Measurements from ENCODE around the gene RALGPS2.

RALGPS2 gene

GRCh38 chr1:178702146-178702545 lies 22.9 kb upstream of the RALGPS2 start:
- in situ Hi-C loops (cut with MboI; ENCODE audit: low sequenced_read_pairs), result no loop called here
- no peaks in the 10 kb centered on the region for H3K9me3 ChIP-seq
- no peaks in the 10 kb centered on the region for H3K36me3 ChIP-seq (replicated peaks)
- H3K4me3 ChIP-seq, result no peak overlapping the region
- H3K27me3 ChIP-seq (ENCODE audit: low read depth), result peaks cover 10% of the 10 kb centered on the region; the same call in 1 of the 2 replicates
- no peak for DNase-seq (ENCODE audit: low spot score in 2 of 2)
- no peaks in the 10 kb centered on the region for H3K4me1 ChIP-seq

DNA sequence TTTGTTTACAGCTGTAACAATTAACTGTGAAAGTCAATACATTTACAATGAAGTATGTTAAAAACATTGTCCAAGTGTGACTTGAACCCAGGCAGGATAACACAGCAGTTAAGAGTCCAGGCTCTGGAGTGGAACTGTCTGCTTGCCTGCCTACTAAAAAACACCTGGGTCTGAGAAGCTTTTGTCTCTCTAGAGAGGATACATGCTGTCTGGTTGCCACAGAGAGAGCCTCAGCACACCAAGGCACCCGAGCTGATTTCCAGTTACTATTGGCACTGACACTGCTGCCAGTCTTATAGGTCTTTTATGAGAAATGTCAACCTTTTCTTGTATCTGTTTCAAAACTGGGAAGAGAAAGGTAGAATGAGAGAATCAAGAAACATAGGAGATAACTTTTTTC lies 20.2 kb upstream of the RALGPS2 start:
- in situ Hi-C loops (cut with MboI; ENCODE audit: low sequenced_read_pairs), result no loop called here
- H3K4me1 ChIP-seq, result peaks cover 6% of the 10 kb centered on the region; the same call in 1 of the 2 replicates
- DNase-seq (ENCODE audit: low spot score in 2 of 2), result no peak

DNA sequence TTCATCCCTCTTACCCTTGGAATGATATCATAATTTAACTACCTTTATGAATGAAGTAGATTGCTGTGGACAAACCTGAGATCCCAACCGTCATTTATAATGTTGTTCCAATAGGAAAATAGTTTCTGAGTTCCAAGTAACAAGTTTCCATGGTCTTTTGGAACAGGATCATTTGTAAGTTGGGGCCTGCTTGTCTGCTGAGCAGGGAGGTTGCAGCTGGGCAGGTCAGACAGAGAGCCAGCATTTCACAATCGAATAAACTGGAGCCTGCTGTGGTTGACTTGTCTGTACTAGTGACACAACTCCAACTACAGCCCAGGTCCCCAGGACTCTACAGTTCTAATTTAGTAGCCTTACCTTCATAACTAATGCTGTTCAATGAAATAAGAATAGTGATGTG lies 18.6 kb upstream of the RALGPS2 start:
- DNase-seq (ENCODE audit: low spot score in 2 of 2), result no peak
- Histone ChIP-seq H3K9me3 (no peaks in the 10 kb centered on the region), H3K36me3 (replicated peaks) (no peaks in the 10 kb centered on the region), H3K4me3 (no peak overlapping the region), H3K27me3 (ENCODE audit: low read depth) (peaks cover 8% of the 10 kb centered on the region; the same call in 1 of the 2 replicates), H3K4me1 (peaks cover 6% of the 10 kb centered on the region; the same call in 1 of the 2 replicates)
- in situ Hi-C loops (cut with MboI; ENCODE audit: low sequenced_read_pairs), result no loop called here

More for the DNA sequence above, 20.2 kb upstream of the RALGPS2 start:
- Histone ChIP-seq H3K27me3 (ENCODE audit: low read depth) (peaks cover 13% of the 10 kb centered on the region), H3K36me3 (replicated peaks) (no peaks in the 10 kb centered on the region), H3K4me3 (no peak overlapping the region), H3K9me3 (no peaks in the 10 kb centered on the region)

DNA sequence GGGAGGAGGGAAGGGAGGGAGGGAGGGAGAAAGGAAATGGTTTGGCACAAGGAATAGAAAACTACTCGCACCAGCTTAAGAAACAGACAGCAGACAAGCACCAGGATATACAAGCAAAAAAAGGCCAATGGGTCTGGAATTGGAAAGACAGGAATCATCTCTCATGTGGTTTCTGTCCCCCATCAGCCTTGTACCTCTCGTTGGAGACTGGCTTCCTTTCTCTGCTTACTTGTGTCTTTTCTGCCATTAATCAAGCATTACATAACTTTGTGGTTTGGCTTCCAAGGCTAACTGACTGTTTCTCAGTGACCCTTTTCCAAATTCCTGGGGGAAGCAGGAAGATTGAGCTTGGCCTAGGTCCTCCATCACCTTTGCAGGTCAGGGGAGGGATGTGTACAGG lies 11.8 kb upstream of the RALGPS2 start:
- H3K9me3 ChIP-seq, result no peaks in the 10 kb centered on the region
- DNase-seq (ENCODE audit: low spot score in 2 of 2), result no peak

DNA sequence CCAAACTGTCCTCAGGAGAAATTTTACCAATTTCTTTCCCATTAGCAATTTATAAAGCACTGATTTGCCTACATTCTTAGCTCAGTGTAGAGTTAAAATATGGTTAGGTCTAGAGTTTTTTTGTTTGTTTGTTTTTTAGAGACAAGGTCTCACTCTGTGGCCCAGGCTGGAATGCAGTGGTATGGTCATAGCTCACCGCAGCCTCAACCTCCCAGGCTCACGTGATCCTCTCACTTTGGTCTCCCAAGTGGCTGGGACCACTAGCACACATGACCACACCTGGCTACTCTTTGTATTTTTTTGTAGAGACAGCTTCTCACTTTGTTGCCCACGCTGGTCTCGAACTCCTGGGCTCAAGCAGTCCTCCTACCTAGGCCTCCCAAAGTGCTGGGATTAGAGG lies 10.6 kb upstream of the RALGPS2 start:
- no peak for DNase-seq (ENCODE audit: low spot score in 2 of 2)
- in situ Hi-C loops (cut with MboI; ENCODE audit: low sequenced_read_pairs), result no loop called here
- no peaks in the 10 kb centered on the region for H3K9me3 ChIP-seq
- peaks cover 35% of the 10 kb centered on the region for H3K27me3 ChIP-seq (ENCODE audit: low read depth)
- no peak overlapping the region for H3K4me3 ChIP-seq
- no peaks in the 10 kb centered on the region for H3K36me3 ChIP-seq (replicated peaks)
- H3K4me1 ChIP-seq, result no peaks in the 10 kb centered on the region

More for the DNA sequence above, 11.8 kb upstream of the RALGPS2 start:
- Histone ChIP-seq H3K4me1 (peaks cover 6% of the 10 kb centered on the region; the same call in 1 of the 2 replicates), H3K36me3 (replicated peaks) (no peaks in the 10 kb centered on the region), H3K27me3 (ENCODE audit: low read depth) (peaks cover 32% of the 10 kb centered on the region), H3K4me3 (no peak overlapping the region)
- in situ Hi-C loops (cut with MboI; ENCODE audit: low sequenced_read_pairs), result no loop called here

- Histone ChIP-seq H3K27me3 (ENCODE audit: low read depth) (peaks cover 32% of the 10 kb centered on the region), H3K4me1 (no peaks in the 10 kb centered on the region), H3K9me3 (no peaks in the 10 kb centered on the region), H3K4me3 (no peak overlapping the region), H3K36me3 (replicated peaks) (no peaks in the 10 kb centered on the region)
- in situ Hi-C loops (cut with MboI; ENCODE audit: low sequenced_read_pairs), result no loop called here
- DNase-seq (ENCODE audit: low spot score in 2 of 2), result no peak
Measured at GRCh38 chr1:178716111-178716510, 8.9 kb upstream of the RALGPS2 start.

GRCh38 chr1:178718520-178718919 lies 6.5 kb upstream of the RALGPS2 start:
- no peak for DNase-seq (ENCODE audit: low spot score in 2 of 2)
- Histone ChIP-seq H3K4me3 (no peak overlapping the region), H3K9me3 (no peaks in the 10 kb centered on the region), H3K27me3 (ENCODE audit: low read depth) (peaks cover 32% of the 10 kb centered on the region), H3K36me3 (replicated peaks) (no peaks in the 10 kb centered on the region), H3K4me1 (no peaks in the 10 kb centered on the region)
- in situ Hi-C loops (cut with MboI; ENCODE audit: low sequenced_read_pairs), result no loop called here

DNA sequence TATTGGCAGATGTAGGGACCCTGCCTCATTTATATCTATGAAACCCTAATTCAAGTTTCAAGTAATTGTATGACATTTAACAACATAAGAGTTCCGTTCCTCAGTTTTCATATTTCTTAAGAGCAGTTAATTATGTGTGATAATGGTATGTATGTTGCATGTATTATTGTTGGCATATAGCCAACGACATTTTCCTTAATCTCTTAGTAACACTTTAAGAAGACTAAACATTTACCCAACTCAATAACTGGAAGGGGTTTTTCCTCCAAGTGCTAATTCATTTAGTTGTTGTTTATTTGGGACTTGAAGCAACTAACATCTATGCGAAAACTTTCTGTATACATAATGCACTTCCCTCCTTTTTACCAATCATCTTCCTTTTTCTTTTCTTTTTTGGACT lies 1.5 kb upstream of the RALGPS2 start:
- Histone ChIP-seq H3K4me1 (peaks cover 5% of the 10 kb centered on the region; the same call in 1 of the 2 replicates), H3K27me3 (ENCODE audit: low read depth) (peaks cover 3% of the 10 kb centered on the region; the same call in 1 of the 2 replicates), H3K9me3 (no peaks in the 10 kb centered on the region), H3K36me3 (replicated peaks) (no peaks in the 10 kb centered on the region), H3K4me3 (no peak overlapping the region)
- in situ Hi-C loops (cut with MboI; ENCODE audit: low sequenced_read_pairs), result no loop called here
- no peak for DNase-seq (ENCODE audit: low spot score in 2 of 2)

- no peaks in the 10 kb centered on the region for H3K9me3 ChIP-seq
- DNase-seq (ENCODE audit: low spot score in 2 of 2), result no peak
- in situ Hi-C loops (cut with MboI; ENCODE audit: low sequenced_read_pairs), result no loop called here
- peaks cover 5% of the 10 kb centered on the region; the same call in 1 of the 2 replicates for H3K4me1 ChIP-seq
- H3K36me3 ChIP-seq (replicated peaks), result no peaks in the 10 kb centered on the region
- H3K27me3 ChIP-seq (ENCODE audit: low read depth), result no peaks in the 10 kb centered on the region
- H3K4me3 ChIP-seq, result peak overlapping the region; percentile 83
Measured at GRCh38 chr1:178724376-178724727, 692 bp upstream of the RALGPS2 start.

GRCh38 chr1:178725466-178726086 lies 532 bp downstream of the RALGPS2 start:
- Histone ChIP-seq H3K4me3 (peak overlapping the region; percentile 83), H3K9me3 (no peaks in the 10 kb centered on the region), H3K4me1 (peaks cover 5% of the 10 kb centered on the region; the same call in 1 of the 2 replicates), H3K27me3 (ENCODE audit: low read depth) (no peaks in the 10 kb centered on the region), H3K36me3 (replicated peaks) (no peaks in the 10 kb centered on the region)
- in situ Hi-C loops (cut with MboI; ENCODE audit: low sequenced_read_pairs), result no loop called here
- peak; percentile 50 to 65 for DNase-seq (ENCODE audit: low spot score in 2 of 2)

DNA sequence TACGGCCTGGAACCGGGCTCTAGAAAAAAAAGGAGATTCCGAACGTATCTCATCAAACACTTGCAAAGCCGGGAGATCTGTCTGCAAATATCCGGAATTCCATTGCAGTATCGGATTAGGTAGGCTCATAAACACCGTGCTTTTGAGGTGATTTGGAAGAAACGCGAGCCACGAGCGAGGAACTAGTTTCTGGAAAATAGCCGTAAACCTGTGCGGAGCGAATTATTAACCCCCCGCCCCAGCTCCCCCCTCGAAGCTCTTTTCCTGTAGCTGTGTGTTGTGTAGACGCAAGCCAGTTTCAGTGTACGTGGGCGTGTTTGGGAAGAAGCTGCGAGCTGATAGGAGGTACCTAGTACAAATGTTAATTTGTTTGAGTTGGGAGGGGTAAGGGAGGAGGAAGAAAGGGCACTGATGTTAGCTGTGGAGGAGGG lies 1.1 kb downstream of the RALGPS2 start:
- in situ Hi-C loops (cut with MboI; ENCODE audit: low sequenced_read_pairs), result no loop called here
- peak; percentile 78 to 86 for DNase-seq (ENCODE audit: low spot score in 2 of 2)
- H3K9me3 ChIP-seq, result no peaks in the 10 kb centered on the region
- no peaks in the 10 kb centered on the region for H3K36me3 ChIP-seq (replicated peaks)
- H3K4me1 ChIP-seq, result peaks cover 5% of the 10 kb centered on the region; the same call in 1 of the 2 replicates
- H3K27me3 ChIP-seq (ENCODE audit: low read depth), result no peaks in the 10 kb centered on the region
- peak overlapping the region; percentile 83 for H3K4me3 ChIP-seq

DNA sequence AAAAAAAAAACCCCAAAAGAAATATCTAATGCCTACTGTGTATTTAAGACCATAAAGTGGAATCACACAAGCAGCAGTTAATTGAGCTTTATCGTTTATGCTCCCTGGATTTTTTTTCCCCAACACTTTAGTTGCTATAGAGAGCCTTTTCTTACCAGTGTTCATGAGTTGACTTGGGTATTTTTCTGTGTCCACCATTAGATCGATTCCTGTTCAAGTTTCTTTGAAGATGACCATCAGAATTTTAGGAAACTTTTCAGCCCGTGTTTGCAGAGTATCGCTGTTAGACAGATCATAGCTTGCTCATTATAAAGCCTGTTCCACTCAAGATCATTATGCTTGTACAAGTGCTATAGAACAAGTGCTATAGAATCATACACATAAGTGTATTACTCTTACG lies 1.5 kb downstream of the RALGPS2 start:
- Histone ChIP-seq H3K4me1 (peaks cover 5% of the 10 kb centered on the region; the same call in 1 of the 2 replicates), H3K27me3 (ENCODE audit: low read depth) (no peaks in the 10 kb centered on the region), H3K4me3 (peak overlapping the region; percentile 83), H3K9me3 (no peaks in the 10 kb centered on the region), H3K36me3 (replicated peaks) (no peaks in the 10 kb centered on the region)
- DNase-seq (ENCODE audit: low spot score in 2 of 2), result no peak
- in situ Hi-C loops (cut with MboI; ENCODE audit: low sequenced_read_pairs), result no loop called here

GRCh38 chr1:178727014-178727895 lies 2.2 kb downstream of the RALGPS2 start:
- no peak for DNase-seq (ENCODE audit: low spot score in 2 of 2)

DNA sequence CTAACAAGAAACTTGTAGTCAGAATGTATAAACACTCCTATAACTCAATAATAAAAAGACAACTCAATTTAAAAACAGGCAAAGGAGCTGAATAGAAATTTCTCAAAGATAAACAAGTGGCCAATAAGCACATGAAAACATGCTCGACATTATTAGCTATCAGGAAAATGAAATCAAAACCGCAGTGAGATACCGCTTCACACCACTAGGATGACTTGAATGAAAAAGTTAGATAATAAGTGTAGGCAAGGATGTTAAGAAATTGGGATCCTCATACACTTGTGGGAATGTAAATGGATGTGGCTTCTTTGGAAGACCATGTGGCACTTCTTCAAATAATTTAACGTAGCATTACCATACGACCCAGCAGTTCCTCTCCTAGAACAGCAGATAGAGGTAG lies 8.9 kb downstream of the RALGPS2 start:
- no peaks in the 10 kb centered on the region for H3K9me3 ChIP-seq
- no peak for DNase-seq (ENCODE audit: low spot score in 2 of 2)
- no peaks in the 10 kb centered on the region for H3K36me3 ChIP-seq (replicated peaks)
- no peak overlapping the region for H3K4me3 ChIP-seq
- H3K27me3 ChIP-seq (ENCODE audit: low read depth), result no peaks in the 10 kb centered on the region
- in situ Hi-C loops (cut with MboI; ENCODE audit: low sequenced_read_pairs), result no loop called here
- no peaks in the 10 kb centered on the region for H3K4me1 ChIP-seq

More at GRCh38 chr1:178727014-178727895, 2.2 kb downstream of the RALGPS2 start:
- Histone ChIP-seq H3K4me1 (peaks cover 5% of the 10 kb centered on the region; the same call in 1 of the 2 replicates), H3K36me3 (replicated peaks) (no peaks in the 10 kb centered on the region), H3K9me3 (no peaks in the 10 kb centered on the region), H3K27me3 (ENCODE audit: low read depth) (no peaks in the 10 kb centered on the region), H3K4me3 (peak overlapping the region; percentile 83; the same call in 1 of the 2 replicates)
- in situ Hi-C loops (cut with MboI; ENCODE audit: low sequenced_read_pairs), result no loop called here
